ENCODE data around the gene KNTC1.
"Not testable (repeated sequence)": the region's sequence is repeated elsewhere in the genome, so short reads cannot be mapped to it uniquely, and the experiment has no call there.

KNTC1 gene

GRCh38 chr12:122513028-122513427 is 14.0 kb upstream of the KNTC1 start:
- DNase-seq = not testable (repeated sequence)

GRCh38 chr12:122513660-122514059 is 13.4 kb upstream of the KNTC1 start:
- DNase-seq = no peak

DNA sequence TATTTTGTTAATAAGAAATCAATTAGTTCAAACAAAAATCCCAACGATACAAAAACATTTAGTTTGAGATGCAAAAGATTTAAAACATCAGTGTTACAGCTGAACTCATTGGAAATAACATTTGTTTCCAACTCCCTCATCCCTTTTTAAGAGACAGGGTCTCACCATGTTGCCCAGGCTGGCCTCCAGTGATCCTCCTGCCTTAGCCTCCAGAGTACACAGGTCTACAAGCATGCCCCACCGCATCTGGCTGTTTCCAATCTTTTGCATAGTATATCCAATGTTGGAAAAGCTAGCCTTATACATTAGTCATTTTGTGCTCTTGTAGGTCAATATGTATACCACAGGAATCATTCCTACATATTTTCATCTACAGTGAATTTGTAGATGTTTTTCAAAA is 11.8 kb upstream of the KNTC1 start:
- DNase-seq = no peak

GRCh38 chr12:122516544-122517361 is 10.3 kb upstream of the KNTC1 start:
- no peak for DNase-seq

DNA sequence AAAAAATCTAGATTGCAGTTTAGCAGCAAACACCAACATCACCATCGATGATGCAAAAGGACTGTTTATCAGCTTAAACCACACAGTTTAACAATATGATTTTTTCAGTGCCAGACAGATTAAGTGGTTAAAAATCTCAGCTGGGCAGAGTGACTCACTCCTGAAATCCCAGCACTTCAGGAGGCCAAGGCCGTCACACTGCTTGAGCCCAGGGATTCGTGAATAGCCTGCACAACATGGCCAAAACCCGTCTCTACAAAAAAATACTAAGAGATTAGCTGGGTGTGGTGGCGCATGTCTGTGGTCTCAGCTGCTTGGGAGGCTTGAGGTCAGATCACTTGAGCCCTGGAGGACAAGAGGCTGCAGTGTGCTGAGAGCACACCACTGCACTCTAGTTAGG is 9.2 kb upstream of the KNTC1 start:
- DNase-seq = no peak

DNA sequence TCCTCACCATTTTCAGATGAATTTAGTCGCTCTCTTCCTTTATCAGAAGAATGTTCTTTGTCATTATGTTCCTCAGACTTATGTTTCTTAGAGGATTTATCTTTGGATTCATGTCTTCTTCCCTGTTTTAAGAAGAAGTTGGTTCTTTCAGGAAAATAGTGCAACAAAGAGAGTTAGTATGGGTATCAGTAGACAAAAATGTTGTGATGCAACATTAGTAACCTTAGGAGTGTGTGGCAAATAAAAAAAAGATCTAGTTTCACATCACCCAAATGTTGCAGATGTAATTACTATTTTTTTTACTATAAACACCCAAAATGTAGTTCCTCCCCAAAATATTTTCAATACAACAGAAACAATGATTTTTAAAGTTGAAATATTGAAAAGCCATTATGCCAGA is 8.1 kb upstream of the KNTC1 start:
- no peak for DNase-seq

- DNase-seq = no peak
Observed at GRCh38 chr12:122519418-122519817, 7.6 kb upstream of the KNTC1 start.

- DNase-seq = no peak
Observed at GRCh38 chr12:122520676-122521075, 6.4 kb upstream of the KNTC1 start.

- DNase-seq = no peak
Observed at GRCh38 chr12:122523280-122523679, 3.8 kb upstream of the KNTC1 start.

DNA sequence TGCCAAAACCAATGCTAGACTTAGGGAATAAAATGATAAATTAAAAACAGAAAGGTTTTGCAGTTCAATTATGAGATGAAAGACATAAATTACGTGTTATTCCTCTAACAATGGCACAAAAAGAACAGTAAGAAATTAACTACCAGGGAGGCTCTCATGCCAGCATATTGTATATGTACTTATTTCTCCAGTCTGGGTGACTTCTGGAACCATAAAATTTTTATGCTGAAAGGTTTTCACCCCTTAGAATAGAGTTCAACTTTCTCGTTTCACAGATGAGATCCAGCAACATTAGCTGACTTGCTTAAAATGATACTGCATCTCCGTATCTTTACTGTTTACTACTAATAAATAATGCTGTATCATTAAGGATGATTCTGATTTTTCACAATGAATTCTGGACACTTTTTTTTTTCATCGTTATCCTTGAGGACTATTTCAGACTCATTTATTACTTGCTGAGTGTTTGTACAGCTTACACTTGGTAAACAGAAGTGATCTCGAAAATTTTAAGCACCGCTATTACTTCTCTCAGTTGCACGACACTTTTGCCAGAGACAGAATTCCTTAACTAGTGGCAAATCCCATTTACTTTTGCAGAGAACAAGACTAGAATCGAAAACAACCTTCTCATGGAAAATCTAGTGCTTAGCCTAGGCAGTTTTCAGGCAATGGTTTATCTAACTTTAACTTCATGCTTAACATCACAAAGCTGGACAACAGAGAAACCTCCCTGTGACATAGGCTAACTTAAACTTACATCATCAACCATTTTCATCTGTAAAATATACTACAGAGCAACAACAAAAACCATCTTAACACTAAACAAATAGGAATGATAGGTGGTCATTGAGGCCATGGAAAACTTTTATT is 3.0 kb upstream of the KNTC1 start:
- no peak for DNase-seq

DNA sequence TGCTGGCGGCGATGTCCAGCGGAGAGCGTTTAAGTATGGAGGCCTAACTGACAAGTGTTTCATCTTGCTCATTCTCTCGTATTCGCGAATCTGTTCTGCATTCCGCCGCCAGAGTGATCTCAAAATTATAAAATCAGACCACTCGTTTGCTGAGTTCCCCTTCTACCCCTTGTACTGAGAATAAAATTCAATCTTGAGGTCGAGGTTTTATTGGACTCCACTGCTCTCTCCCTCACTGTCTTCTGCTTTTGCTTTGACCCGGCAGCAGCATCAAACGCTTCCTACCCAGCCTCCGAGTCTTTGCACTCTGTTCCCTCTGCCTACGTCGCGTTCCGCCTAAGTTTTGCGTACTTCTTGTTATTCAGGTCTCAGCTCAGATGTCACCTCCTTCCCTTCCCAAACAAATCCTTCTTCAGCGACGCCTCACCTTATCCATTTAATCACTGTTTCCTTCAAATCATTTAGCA is 462 bp downstream of the KNTC1 start:
- DNase-seq = peak; percentile 22

- DNase-seq = no peak
Observed at GRCh38 chr12:122528582-122528981, 1.5 kb downstream of the KNTC1 start.

GRCh38 chr12:122528992-122529391 is 1.9 kb downstream of the KNTC1 start:
- DNase-seq = no peak

DNA sequence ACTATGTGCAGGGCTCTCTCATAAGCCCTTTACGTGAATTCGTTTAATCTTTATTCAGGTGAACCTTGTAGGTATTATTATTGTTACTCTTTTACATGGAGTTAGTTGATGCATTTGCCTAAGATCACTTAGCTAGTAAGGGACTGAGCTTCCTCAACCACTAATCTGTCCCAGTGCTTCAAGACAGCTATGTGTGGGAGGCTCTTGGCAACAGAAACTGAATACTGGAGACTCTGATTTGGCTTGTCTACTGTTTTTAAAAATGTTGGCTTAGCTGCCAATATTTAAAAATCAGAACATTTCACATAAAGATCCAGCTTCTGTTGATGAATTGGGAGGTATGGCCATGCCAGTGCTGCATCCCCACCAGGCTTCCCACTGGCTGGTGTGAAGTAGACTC is 6.8 kb downstream of the KNTC1 start:
- no peak for DNase-seq

GRCh38 chr12:122537021-122537420 is 10.0 kb downstream of the KNTC1 start:
- DNase-seq = no peak

- DNase-seq = no peak
Observed at GRCh38 chr12:122538496-122538895, 11.4 kb downstream of the KNTC1 start.

- DNase-seq = no peak
Observed at GRCh38 chr12:122544537-122544936, 17.5 kb downstream of the KNTC1 start.

GRCh38 chr12:122545855-122546254 is 18.8 kb downstream of the KNTC1 start:
- DNase-seq = no peak

DNA sequence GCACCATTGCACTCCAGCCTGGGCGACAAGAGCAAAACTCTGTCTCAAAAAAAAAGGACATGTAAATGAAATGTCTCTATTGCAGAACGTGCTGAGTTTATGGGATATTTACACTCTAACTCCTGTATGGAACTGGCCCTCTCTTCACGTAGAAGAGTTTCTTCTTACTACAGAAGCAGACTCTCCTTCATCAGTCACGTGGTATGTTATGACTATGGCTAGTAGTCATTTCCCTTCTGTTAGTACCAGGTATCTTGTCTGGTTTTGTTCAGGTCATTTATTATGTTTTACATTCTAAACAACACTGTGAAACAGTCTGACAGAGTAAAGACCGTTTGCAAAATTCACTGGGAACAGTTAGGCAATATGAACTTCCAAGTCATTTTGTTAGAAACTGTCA is 20.3 kb downstream of the KNTC1 start:
- no peak for DNase-seq

DNA sequence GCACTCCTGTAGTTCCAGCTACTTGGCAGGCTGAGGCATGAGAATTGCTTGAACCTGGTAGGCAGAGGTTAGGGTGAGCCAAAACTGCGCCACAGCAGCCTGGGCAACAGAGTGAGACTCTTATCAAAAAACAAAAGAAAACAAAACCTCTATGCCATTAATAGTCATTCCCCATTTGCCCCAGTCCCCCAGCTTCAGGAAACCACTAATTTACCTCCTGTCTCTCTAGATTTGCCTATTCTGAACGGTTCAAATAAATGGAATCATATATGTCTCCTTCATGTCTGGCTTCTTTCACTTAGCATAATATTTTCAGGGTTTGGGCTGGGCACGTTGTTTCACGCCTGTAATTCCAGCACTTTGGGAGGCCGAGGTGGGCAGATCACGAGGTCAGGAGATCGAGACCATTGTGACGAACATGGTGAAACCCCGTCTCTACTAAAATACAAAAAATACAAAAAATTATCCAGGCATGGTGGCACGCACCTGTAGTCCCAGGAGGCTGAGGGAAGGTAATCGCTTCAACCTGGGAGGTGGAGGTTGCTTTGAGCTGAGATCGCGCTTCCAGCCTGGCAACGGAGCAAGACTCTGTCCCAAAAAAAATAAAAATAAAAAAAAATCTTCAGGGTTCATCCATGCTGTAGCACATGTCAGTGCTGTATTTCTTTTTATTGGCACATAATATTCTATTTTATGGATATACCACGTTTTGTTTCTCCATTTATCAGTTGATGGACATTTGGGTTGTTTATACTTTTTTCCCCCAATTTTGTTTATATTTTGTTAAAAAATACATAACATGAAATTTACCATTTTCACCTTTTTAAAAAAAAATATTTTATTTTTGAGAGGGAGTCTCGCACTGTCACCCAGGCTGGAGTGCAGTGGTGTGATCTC is 31.9 kb downstream of the KNTC1 start:
- no peak for DNase-seq

DNA sequence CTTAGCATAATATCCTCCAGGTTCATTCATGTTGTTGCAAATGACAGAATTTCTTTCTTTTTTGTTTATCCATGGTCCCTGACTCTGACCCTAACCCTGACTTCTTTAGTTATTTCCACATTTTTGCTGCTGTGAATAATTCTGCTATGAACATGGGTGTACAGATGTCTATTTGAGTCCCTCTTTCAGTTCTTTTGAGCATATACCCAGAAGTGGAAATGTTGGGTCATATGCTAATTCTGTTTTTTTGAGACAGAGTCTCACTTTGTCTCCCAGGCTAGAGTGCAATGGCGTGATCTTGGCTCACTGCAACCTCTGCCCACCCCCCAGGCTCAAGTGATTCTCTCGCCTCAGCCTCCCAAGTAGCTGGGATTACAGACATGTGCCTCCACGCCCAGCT is 33.1 kb downstream of the KNTC1 start:
- no peak for DNase-seq

DNA sequence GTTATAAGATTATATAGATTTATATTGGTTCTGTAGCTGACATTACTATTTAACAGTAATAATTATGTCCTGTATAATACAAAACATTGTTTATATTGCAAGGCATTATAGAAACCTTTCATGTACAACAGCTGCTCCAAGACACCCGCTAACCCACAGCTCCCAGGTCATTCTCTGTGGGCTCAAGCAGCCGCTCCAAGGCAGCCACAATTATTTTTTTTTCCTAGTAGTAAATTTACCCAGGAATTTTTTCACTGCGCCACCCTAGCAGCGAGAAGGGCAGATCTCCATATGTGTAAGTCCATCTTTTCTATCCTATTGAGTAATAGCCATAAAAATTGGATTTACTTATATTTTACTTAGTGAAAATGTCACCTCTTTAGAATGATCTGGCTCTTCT is 36.3 kb downstream of the KNTC1 start:
- no peak for DNase-seq

GRCh38 chr12:122566816-122567215 is 39.8 kb downstream of the KNTC1 start:
- DNase-seq = not testable (repeated sequence)

Data from CD4-positive, alpha-beta T cell treated with Interferon gamma for 1 hour (primary cell).